T-cell (primary cell): ENCODE results near the gene ADAMTS16. TPM values are rescaled to one million over a fixed set of nuclear protein-coding genes. Genes with fewer than 3 reads are reported as not detected.

Experiments used
- ATAC-seq, 4 experiments: fragments of 200-7000 bp in 3 of 4; fragments of 150-1000 bp in 1 of 4; cut with Tn5 transposase; replicated peaks in 1 of 4; 1 replicate in 3 of 4; 2 replicates in 1 of 4; pipeline ENCODE4 v1.10.0; 2021; ENCODE audit warnings: moderate library complexity in 3 of 4, mild to moderate bottlenecking in 2 of 4, moderate number of reproducible peaks in 1 of 4
- CTCF ChIA-PET, 2 donors: fragments of 300-600 bp; sonication (Branson Sonifier 250); formaldehyde crosslinking; loops; one replicate each; lab custom pipeline; 2022; ENCODE audit warnings: antibody characterized with exemption in 2 of 2; lab: Charles Lee
- POLR2A ChIA-PET, 2 donors: fragments of 300-600 bp; sonication (Branson Sonifier 250); formaldehyde crosslinking; loops; one replicate each; lab custom pipeline; 2022; ENCODE audit warnings: antibody characterized with exemption in 2 of 2; lab: Charles Lee
- DNase-seq, 35 experiments: peaks; one replicate each; pipeline versions ENCODE4 v3.0.0 to v3.0.0-alpha.2; 2013 to 2023
- H3K27ac ChIP-seq: one replicate; pipeline ENCODE4 v1.5.1; 2013; ENCODE audit warnings: low read length
- H3K27me3 ChIP-seq, 2 experiments: replicated peaks in 1 of 2; 1 replicate in 1 of 2; 2 replicates in 1 of 2; pipeline versions ENCODE4 v1.6.1 to v1.7.0; 2013; ENCODE audit warnings: low read length in 1 of 2, mixed read lengths in 1 of 2; ENCODE audit not compliant: control insufficient read depth in 2 of 2, insufficient read depth in 2 of 2; ENCODE audit errors: extremely low read depth in 1 of 2
- H3K36me3 ChIP-seq, 2 donors: 1 replicate in 1 of 2; 2 replicates in 1 of 2; pipeline versions ENCODE4 v1.6.1 to v1.7.0; 2013; ENCODE audit warnings: low read length in 1 of 2; ENCODE audit not compliant: control insufficient read depth in 2 of 2, insufficient read depth in 1 of 2; ENCODE audit errors: extremely low read depth in 1 of 2
- H3K4me1 ChIP-seq, 2 experiments: 1 replicate in 1 of 2; 2 replicates in 1 of 2; pipeline versions ENCODE4 v1.6.1 to v1.7.0; 2013; ENCODE audit warnings: low read length in 2 of 2, mixed read lengths in 1 of 2; ENCODE audit not compliant: insufficient read depth in 2 of 2, control insufficient read depth in 1 of 2; ENCODE audit errors: extremely low read depth in 1 of 2
- H3K4me3 ChIP-seq, 2 donors: 1 replicate in 1 of 2; 2 replicates in 1 of 2; pipeline versions ENCODE4 v1.5.1 to v1.7.0; 2013; ENCODE audit warnings: mild to moderate bottlenecking in 2 of 2, low read length in 1 of 2, moderate library complexity in 1 of 2; ENCODE audit not compliant: control insufficient read depth in 1 of 2; ENCODE audit errors: extremely low read depth in 1 of 2
- H3K9me3 ChIP-seq: 2 replicates; pipeline ENCODE4 v1.7.0; 2013
- H3K27ac Mint-ChIP-seq, 2 donors: one replicate each; pipeline ENCODE4 v1.8.0; 2020 to 2021; ENCODE audit warnings: mild to moderate bottlenecking in 2 of 2, mixed read lengths in 2 of 2
- H3K27me3 Mint-ChIP-seq, 2 donors: one replicate each; pipeline ENCODE4 v1.8.0; 2021 to 2022; ENCODE audit warnings: mixed read lengths in 2 of 2
- H3K36me3 Mint-ChIP-seq: one replicate; pipeline ENCODE4 v1.8.0; 2021; ENCODE audit warnings: mixed read lengths
- H3K4me1 Mint-ChIP-seq, 3 donors: one replicate each; pipeline ENCODE4 v1.8.0; 2020 to 2022; ENCODE audit warnings: mixed read lengths in 3 of 3, mild to moderate bottlenecking in 1 of 3
- H3K4me3 Mint-ChIP-seq, 3 donors: one replicate each; pipeline ENCODE4 v1.8.0; 2020 to 2022; ENCODE audit warnings: mild to moderate bottlenecking in 3 of 3, mixed read lengths in 3 of 3, moderate library complexity in 3 of 3
- H3K9me3 Mint-ChIP-seq, 3 donors: one replicate each; pipeline ENCODE4 v1.8.0; 2020 to 2022; ENCODE audit warnings: mixed read lengths in 3 of 3
- WGBS: methylation state at CpG from one replicate; pipeline ENCODE4 v1.1.5; 2013; ENCODE audit warnings: missing lambda C conversion rate; ENCODE audit not compliant: insufficient coverage; 5-methylcytosine and 5-hydroxymethylcytosine counted together
- total RNA-seq, 35 experiments: library from RNA in 6 of 35; stranded (reverse) in 6 of 35; fragments of 120-200 nt in 1 of 35; gene quantifications; one replicate each; pipeline versions ENCODE4 v1.2.1 to v1.2.4 and lab custom pipeline; 2013 to 2026

The ADAMTS16 gene
- total RNA-seq, 5 donors from 2014 or later (not counting 1 experiment from before 2014, with no cell fraction given) = 0.06 to 0.09 TPM; not detected in 3

DNA sequence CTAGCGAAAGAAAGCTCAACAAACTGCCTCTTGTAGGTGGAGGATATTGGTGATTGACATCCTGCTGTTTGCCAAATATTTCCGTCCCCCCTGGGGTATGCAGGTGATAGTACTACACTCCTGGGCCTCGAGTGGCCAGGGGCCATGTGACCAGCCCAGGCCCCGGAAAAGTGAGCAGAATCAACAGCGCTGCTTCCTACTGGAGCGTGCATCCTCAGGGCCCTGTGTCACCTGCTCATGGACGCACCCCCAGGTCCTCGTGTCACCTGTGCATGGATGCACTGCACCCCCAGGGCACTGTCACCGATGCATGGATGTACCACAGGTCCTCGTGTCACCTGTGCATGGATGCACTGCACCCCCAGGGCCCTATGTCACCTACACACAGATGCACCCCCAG, 43.8 kb downstream of the ADAMTS16 start:
- Mint-ChIP-seq H3K9me3 (no peaks in the 10 kb centered on the region), H3K27me3 (peaks cover 5 to 22% of the 10 kb centered on the region in 2 donors), H3K4me1 (peaks cover 0 to 10% (median 2%) of the 10 kb centered on the region in 3 donors), H3K27ac (no peak overlapping the region), H3K36me3 (no peaks in the 10 kb centered on the region), H3K4me3 (no peak overlapping the region)
- H3K4me1 ChIP-seq = no peaks in the 10 kb centered on the region
- no peak overlapping the region for H3K4me3 ChIP-seq
- WGBS = 60% methylated on average over 8 of the region's 10 CpGs
- ATAC-seq (no peak), DNase-seq (no peak)
- ChIA-PET CTCF (no interaction called here), POLR2A (no interaction called here)
- H3K27me3 ChIP-seq = peaks cover 0 to 17% of the 10 kb centered on the region in 2 experiments
- no peaks in the 10 kb centered on the region for H3K36me3 ChIP-seq
- no peaks in the 10 kb centered on the region for H3K9me3 ChIP-seq
- H3K27ac ChIP-seq = no peak overlapping the region

DNA sequence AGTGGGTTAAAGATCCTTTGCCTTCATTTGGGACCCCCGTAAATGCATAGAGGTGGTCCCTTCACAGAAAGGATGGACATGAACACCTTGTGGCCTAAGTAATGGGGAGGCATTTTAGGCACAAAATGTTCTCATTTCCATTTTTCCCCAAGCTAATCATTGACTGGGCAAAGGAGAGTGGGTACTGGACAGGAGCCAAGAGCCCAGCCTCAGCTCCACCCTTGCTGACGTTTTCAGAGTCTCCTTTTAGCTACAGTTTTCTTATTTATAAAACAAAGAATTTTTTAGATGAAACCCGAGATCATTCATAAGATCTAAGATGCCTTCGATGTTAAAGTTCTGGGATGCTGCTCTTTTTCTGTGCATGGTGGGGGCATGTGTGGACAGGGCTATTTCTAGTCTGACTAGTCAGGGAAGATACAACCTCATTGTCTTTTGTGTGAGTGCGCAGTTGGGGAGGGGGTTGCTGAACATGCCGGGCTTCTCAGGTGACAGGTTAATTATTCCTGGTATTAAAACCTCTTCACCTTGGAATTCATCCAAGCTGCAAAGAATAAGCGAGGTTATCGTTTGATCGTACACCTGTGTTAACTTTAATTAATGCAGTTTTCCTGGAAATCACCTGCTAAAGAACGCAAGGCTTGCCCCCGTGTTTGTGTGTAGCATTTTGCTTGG, 48.4 kb downstream of the ADAMTS16 start:
- CTCF ChIA-PET = no interaction called here
- no peak for ATAC-seq
- H3K4me3 Mint-ChIP-seq = no peak overlapping the region

DNA sequence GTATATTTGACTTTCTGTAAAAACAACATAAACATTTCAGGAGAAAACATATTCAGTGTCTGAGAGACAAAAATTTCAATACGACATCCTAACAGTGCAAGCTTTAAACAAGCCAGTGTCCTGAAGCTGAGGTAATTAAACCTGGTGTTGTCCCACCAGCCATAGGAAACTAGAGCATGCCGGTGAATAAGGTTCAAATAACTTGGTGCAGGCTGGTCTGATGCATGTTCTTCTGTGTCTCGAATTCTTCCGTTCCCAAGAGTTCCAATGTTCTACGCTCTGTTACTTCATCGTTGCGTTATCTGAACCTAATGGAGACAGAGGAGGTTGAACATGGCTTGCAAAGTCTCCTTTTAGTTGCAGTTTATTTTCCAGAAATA, 48.9 kb downstream of the ADAMTS16 start:
- DNase-seq = no peak
- Mint-ChIP-seq H3K27me3 (peaks cover 0 to 4% of the 10 kb centered on the region in 2 donors), H3K36me3 (no peaks in the 10 kb centered on the region), H3K4me1 (no peaks in the 10 kb centered on the region), H3K4me3 (no peak overlapping the region), H3K27ac (no peak overlapping the region), H3K9me3 (no peaks in the 10 kb centered on the region)
- no peaks in the 10 kb centered on the region for H3K4me1 ChIP-seq
- ChIA-PET CTCF (no interaction called here), POLR2A (interaction anchor here in 1 of 2 donors (0.6 kb wide), 1 partner anchor 701 kb away, joined by 3 read pairs; no protein-coding TSS in a partner anchor)
- ATAC-seq = no peak
- no peak overlapping the region for H3K27ac ChIP-seq
- 93% methylated on average over 3 of the region's 7 CpGs for WGBS
- H3K36me3 ChIP-seq = no peaks in the 10 kb centered on the region
- peaks cover 0 to 8% of the 10 kb centered on the region in 2 experiments for H3K27me3 ChIP-seq
- H3K9me3 ChIP-seq = no peaks in the 10 kb centered on the region
- no peak overlapping the region for H3K4me3 ChIP-seq

More for the DNA sequence above, 48.4 kb downstream of the ADAMTS16 start:
- Histone ChIP-seq H3K4me3 (no peak overlapping the region), H3K4me1 (no peaks in the 10 kb centered on the region), H3K27me3 (peaks cover 0 to 11% of the 10 kb centered on the region in 2 experiments), H3K9me3 (no peaks in the 10 kb centered on the region), H3K36me3 (no peaks in the 10 kb centered on the region), H3K27ac (no peak overlapping the region)
- no peak for DNase-seq
- H3K36me3 Mint-ChIP-seq = no peaks in the 10 kb centered on the region
- H3K27me3 Mint-ChIP-seq = peaks cover 0 to 5% of the 10 kb centered on the region in 2 donors
- WGBS = 80% methylated on average over 2 of the region's 11 CpGs
- no peak overlapping the region for H3K27ac Mint-ChIP-seq
- peaks cover 0 to 1% (median 0%) of the 10 kb centered on the region in 3 donors for H3K4me1 Mint-ChIP-seq
- H3K9me3 Mint-ChIP-seq = no peaks in the 10 kb centered on the region
- POLR2A ChIA-PET = interaction anchor here in 1 of 2 donors (0.6 kb wide), 1 partner anchor 701 kb away, joined by 3 read pairs; no protein-coding TSS in a partner anchor

DNA sequence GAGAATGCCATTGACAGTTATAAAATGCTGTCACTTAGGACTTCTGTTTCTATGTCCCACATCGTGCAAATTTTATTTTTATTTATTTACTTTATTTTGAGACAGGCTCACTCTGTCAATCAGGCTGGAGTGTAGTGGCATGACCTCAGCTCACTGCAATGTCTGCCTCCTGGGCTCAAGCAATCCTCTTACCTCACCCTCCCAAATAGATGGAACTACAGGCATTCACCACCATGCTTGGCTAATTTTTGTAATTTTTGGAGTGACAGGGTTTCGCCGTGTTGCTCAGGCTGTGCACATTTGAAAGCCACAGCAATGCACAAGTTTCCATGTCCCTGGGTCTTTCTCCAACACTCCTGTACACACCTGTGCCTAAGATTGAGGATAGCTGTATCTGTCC, 51.8 kb downstream of the ADAMTS16 start:
- no peaks in the 10 kb centered on the region for H3K4me1 ChIP-seq
- Mint-ChIP-seq H3K4me1 (no peaks in the 10 kb centered on the region), H3K4me3 (no peak overlapping the region), H3K9me3 (peaks cover 0 to 4% (median 0%) of the 10 kb centered on the region in 3 donors), H3K36me3 (no peaks in the 10 kb centered on the region), H3K27me3 (peaks cover 0 to 4% of the 10 kb centered on the region in 2 donors), H3K27ac (no peak overlapping the region)
- no peak for ATAC-seq
- ChIA-PET CTCF (no interaction called here), POLR2A (no interaction called here)
- H3K27ac ChIP-seq = no peak overlapping the region
- no peaks in the 10 kb centered on the region for H3K36me3 ChIP-seq
- DNase-seq = no peak
- WGBS = no CpG with 5 or more reads among the region's 3 CpGs
- H3K27me3 ChIP-seq = peaks cover 0 to 2% of the 10 kb centered on the region in 2 experiments
- no peak overlapping the region for H3K4me3 ChIP-seq
- H3K9me3 ChIP-seq = no peaks in the 10 kb centered on the region

DNA sequence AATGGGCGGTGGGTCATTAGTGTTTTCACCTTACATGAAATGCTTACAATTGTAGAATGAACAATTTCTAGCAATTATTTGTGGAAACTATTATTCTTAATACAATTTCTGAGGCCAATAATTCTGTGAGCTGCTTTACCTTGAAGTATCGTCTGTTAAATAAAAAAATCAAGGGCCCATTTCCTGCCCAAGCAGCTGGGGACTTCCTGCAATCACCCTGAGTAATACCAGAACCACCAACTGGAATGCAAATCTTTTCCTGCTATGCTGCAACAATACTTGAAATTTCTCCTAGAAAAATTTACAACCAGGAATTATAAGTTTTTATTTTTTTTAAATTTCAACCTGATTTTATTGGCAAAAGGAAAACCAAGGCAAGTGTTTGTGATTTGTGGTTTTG, 52.6 kb downstream of the ADAMTS16 start:
- Histone ChIP-seq H3K9me3 (no peaks in the 10 kb centered on the region), H3K27me3 (no peaks in the 10 kb centered on the region), H3K4me1 (no peaks in the 10 kb centered on the region), H3K36me3 (no peaks in the 10 kb centered on the region), H3K27ac (no peak overlapping the region), H3K4me3 (no peak overlapping the region)
- H3K27ac Mint-ChIP-seq = no peak overlapping the region
- no CpG with 5 or more reads among the region's 2 CpGs for WGBS
- ATAC-seq (no peak), DNase-seq (no peak)
- CTCF ChIA-PET = no interaction called here
- peaks cover 0 to 9% (median 0%) of the 10 kb centered on the region in 3 donors for H3K9me3 Mint-ChIP-seq
- peaks cover 0 to 7% of the 10 kb centered on the region in 2 donors for H3K27me3 Mint-ChIP-seq
- POLR2A ChIA-PET = no interaction called here
- no peak overlapping the region for H3K4me3 Mint-ChIP-seq
- H3K4me1 Mint-ChIP-seq = no peaks in the 10 kb centered on the region
- no peaks in the 10 kb centered on the region for H3K36me3 Mint-ChIP-seq

DNA sequence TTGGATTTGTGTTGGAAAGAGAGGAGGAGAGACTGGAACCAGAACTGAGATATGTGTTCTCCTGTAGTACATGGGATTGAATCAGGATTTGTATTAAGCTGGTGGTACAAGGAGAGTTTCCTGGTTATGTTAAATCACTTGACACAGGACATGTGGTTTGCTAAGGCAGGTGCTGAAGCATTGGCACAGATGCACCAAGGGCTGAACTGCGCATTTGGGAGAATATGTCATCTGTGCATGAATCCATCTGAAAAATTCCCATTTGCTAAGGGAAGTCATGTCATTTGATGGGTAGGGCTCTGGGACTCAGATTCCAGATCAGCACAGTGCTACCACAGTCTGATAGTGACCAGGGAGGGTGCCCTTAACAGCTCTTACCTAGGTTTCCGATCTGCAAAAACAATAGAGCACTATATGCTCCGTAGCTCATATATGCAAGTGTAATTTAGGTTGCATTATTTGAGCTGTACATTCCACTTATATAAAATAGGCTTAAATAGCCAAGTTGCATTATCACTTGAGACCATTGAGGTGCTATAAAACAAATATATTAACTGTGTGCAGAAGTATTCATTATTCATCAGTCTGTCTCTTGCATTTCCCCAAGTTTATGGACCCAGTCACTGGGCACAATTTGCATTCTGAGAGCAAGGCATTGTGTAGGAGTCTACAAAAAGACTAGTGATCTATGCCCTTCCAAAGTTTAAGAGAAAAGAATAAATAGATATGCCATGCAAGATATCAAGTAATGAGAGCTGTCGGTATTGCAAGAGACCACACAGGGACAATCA, 55.2 kb downstream of the ADAMTS16 start:
- H3K9me3 Mint-ChIP-seq = peaks cover 0 to 13% (median 0%) of the 10 kb centered on the region in 3 donors
- ATAC-seq (no peak), DNase-seq (no peak)
- Histone ChIP-seq H3K9me3 (no peaks in the 10 kb centered on the region), H3K27me3 (no peaks in the 10 kb centered on the region), H3K36me3 (no peaks in the 10 kb centered on the region), H3K4me3 (no peak overlapping the region), H3K27ac (no peak overlapping the region), H3K4me1 (no peaks in the 10 kb centered on the region)
- H3K4me1 Mint-ChIP-seq = no peaks in the 10 kb centered on the region
- no peaks in the 10 kb centered on the region for H3K36me3 Mint-ChIP-seq
- CTCF ChIA-PET = no interaction called here
- H3K4me3 Mint-ChIP-seq = no peak overlapping the region
- H3K27me3 Mint-ChIP-seq = peaks cover 0 to 7% of the 10 kb centered on the region in 2 donors
- 100% methylated on average over 1 of the region's 4 CpGs for WGBS
- POLR2A ChIA-PET = no interaction called here
- no peak overlapping the region for H3K27ac Mint-ChIP-seq
